CD4-positive, alpha-beta T cell treated with Interleukin-15 for 4 hours (primary cell): ENCODE measurements around the gene ADAP2.
"Not testable (repeated sequence)": the region's sequence is repeated elsewhere in the genome, so short reads cannot be mapped to it uniquely, and the experiment has no call there.

Experiments used
- DNase-seq: peaks from one replicate; pipeline ENCODE4 v3.0.0-alpha.2; 2020; ENCODE audit warnings: low spot score

Gene ADAP2

GRCh38 chr17:30929861-30930260, 8.1 kb downstream of the ADAP2 start:
- DNase-seq = not testable (repeated sequence)

- DNase-seq = no peak
Measured at GRCh38 chr17:30930495-30930894, 8.8 kb downstream of the ADAP2 start.

- DNase-seq = not testable (repeated sequence)
Measured at GRCh38 chr17:30931582-30931981, 9.8 kb downstream of the ADAP2 start.

- no peak for DNase-seq
Measured at GRCh38 chr17:30933966-30934365, 12.2 kb downstream of the ADAP2 start.

GRCh38 chr17:30939051-30939689, 17.4 kb downstream of the ADAP2 start:
- no peak for DNase-seq

GRCh38 chr17:30942308-30943079, 20.7 kb downstream of the ADAP2 start:
- no peak for DNase-seq

- no peak for DNase-seq
Measured at GRCh38 chr17:30947796-30948195, 26.1 kb downstream of the ADAP2 start.

- no peak for DNase-seq
Measured at GRCh38 chr17:30950189-30950588, 28.4 kb downstream of the ADAP2 start.

- DNase-seq = no peak
Measured at GRCh38 chr17:30950669-30951399, 29.1 kb downstream of the ADAP2 start.

- DNase-seq = no peak
Measured at GRCh38 chr17:30952638-30953393, 31.1 kb downstream of the ADAP2 start.

GRCh38 chr17:30954046-30954830, 32.5 kb downstream of the ADAP2 start:
- no peak for DNase-seq

GRCh38 chr17:30956764-30957374, 35.1 kb downstream of the ADAP2 start:
- DNase-seq = no peak

GRCh38 chr17:30957741-30958140, 36.0 kb downstream of the ADAP2 start:
- DNase-seq = no peak

- no peak for DNase-seq
Measured at GRCh38 chr17:30958187-30958586, 36.4 kb downstream of the ADAP2 start.

GRCh38 chr17:30961209-30962188, 39.8 kb downstream of the ADAP2 start:
- DNase-seq = no peak

- DNase-seq = not testable (repeated sequence)
Measured at GRCh38 chr17:30964312-30964711, 42.6 kb downstream of the ADAP2 start.

- DNase-seq = no peak
Measured at GRCh38 chr17:30964876-30965275, 43.1 kb downstream of the ADAP2 start.

GRCh38 chr17:30965686-30966085, 43.9 kb downstream of the ADAP2 start:
- DNase-seq = no peak

- not testable (repeated sequence) for DNase-seq
Measured at GRCh38 chr17:30967911-30968310, 46.2 kb downstream of the ADAP2 start.
